ENCODE results near the gene TIMP2. TPM values are rescaled to one million over a fixed set of nuclear protein-coding genes. Genes with fewer than 3 reads are reported as not detected.

The TIMP2 gene
- total and polyA plus RNA-seq, 4 donors, result 47.5 to 176 (median 91.9) TPM

- Histone ChIP-seq H3K27ac (ENCODE audit: low read depth in 1 of 2, low read length in 1 of 2) (peak overlapping the region in 1 of 2 donors; percentile 83), H3K9me3 (ENCODE audit: control insufficient read depth in 4 of 4, insufficient read depth in 3 of 4, low read length in 3 of 4) (no peaks in the 10 kb centered on the region), H3K36me3 (ENCODE audit: control insufficient read depth in 4 of 4, insufficient read depth in 4 of 4, low read length in 4 of 4) (no peaks in the 10 kb centered on the region), H3K27me3 (ENCODE audit: control insufficient read depth in 3 of 3, insufficient read depth in 3 of 3, low read length in 2 of 3) (no peaks in the 10 kb centered on the region), H3K4me3 (no peak overlapping the region), H3K4me1 (ENCODE audit: control insufficient read depth in 5 of 5, insufficient read depth in 5 of 5, low read length in 5 of 5) (peaks cover 10 to 42% (median 22%) of the 10 kb centered on the region in 5 donors), H3K9ac (ENCODE audit: insufficient read depth in 1 of 2, low read length in 2 of 2) (no peak overlapping the region)
- DNase-seq (peak in 1 of 3 donors; percentile 27), ATAC-seq (ENCODE audit: insufficient read depth, low FRiP score) (no peak)
- 42 to 47% methylated on average over 12 to 13 of the region's 13 CpGs for WGBS, 2 donors
- TF ChIP-seq CTCF (IDR thresholded peaks at IDR 0.05; ENCODE audit: control extremely low read depth, extremely low read depth), result no peak
Measured at GRCh38 chr17:78922816-78923498, 2.2 kb downstream of the TIMP2 start.

GRCh38 chr17:78921437-78921971 is 3.7 kb downstream of the TIMP2 start:
- Histone ChIP-seq H3K4me3 (no peak overlapping the region), H3K36me3 (ENCODE audit: control insufficient read depth in 4 of 4, insufficient read depth in 4 of 4, low read length in 4 of 4) (no peaks in the 10 kb centered on the region), H3K4me1 (ENCODE audit: control insufficient read depth in 5 of 5, insufficient read depth in 5 of 5, low read length in 5 of 5) (peaks cover 10 to 44% (median 27%) of the 10 kb centered on the region in 5 donors), H3K27ac (ENCODE audit: low read depth in 1 of 2, low read length in 1 of 2) (peak overlapping the region; percentile 26 to 27), H3K9ac (ENCODE audit: insufficient read depth in 1 of 2, low read length in 2 of 2) (peak overlapping the region in 1 of 2 donors; percentile 23), H3K9me3 (ENCODE audit: control insufficient read depth in 4 of 4, insufficient read depth in 3 of 4, low read length in 3 of 4) (no peaks in the 10 kb centered on the region), H3K27me3 (ENCODE audit: control insufficient read depth in 3 of 3, insufficient read depth in 3 of 3, low read length in 2 of 3) (no peaks in the 10 kb centered on the region)
- no peak for TF ChIP-seq CTCF (IDR thresholded peaks at IDR 0.05; ENCODE audit: control extremely low read depth, extremely low read depth)
- WGBS, 2 donors, result 68 to 70% methylated on average over 8 of the region's 8 CpGs
- DNase-seq (peak in 2 of 3 donors; percentile 28 to 58), ATAC-seq (ENCODE audit: insufficient read depth, low FRiP score) (no peak)

DNA sequence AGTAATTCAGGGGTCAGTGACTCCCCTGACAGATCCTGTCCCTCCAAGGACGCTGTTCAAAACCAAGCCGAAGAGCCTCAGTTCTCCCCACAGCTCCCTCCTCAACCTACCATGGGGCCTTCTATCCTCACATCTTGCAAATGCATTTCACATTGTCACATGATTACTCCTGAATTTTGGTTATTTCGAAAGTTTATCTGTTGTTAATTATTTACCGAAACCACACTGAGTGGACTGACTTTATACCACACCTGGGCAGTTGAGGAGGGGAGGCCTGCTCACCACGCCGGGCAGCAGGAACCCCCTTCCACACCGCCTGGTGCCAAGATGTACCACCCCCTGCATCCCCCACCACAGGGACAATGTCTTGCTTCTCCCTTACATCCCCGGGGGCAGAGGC is 4.7 kb downstream of the TIMP2 start:
- H3K27me3 ChIP-seq (ENCODE audit: control insufficient read depth in 3 of 3, insufficient read depth in 3 of 3, low read length in 2 of 3), result no peaks in the 10 kb centered on the region
- ATAC-seq (ENCODE audit: insufficient read depth, low FRiP score), result no peak
- no peaks in the 10 kb centered on the region for H3K9me3 ChIP-seq (ENCODE audit: control insufficient read depth in 4 of 4, insufficient read depth in 3 of 4, low read length in 3 of 4)
- DNase-seq, result peak in 1 of 3 donors; percentile 18
- peaks cover 10 to 48% (median 27%) of the 10 kb centered on the region in 5 donors for H3K4me1 ChIP-seq (ENCODE audit: control insufficient read depth in 5 of 5, insufficient read depth in 5 of 5, low read length in 5 of 5)
- no peaks in the 10 kb centered on the region for H3K36me3 ChIP-seq (ENCODE audit: control insufficient read depth in 4 of 4, insufficient read depth in 4 of 4, low read length in 4 of 4)
- TF ChIP-seq CTCF (IDR thresholded peaks at IDR 0.05; ENCODE audit: control extremely low read depth, extremely low read depth), result no peak
- no peak overlapping the region for H3K9ac ChIP-seq (ENCODE audit: insufficient read depth in 1 of 2, low read length in 2 of 2)
- H3K27ac ChIP-seq (ENCODE audit: low read depth in 1 of 2, low read length in 1 of 2), result peak overlapping the region in 1 of 2 donors; percentile 23
- 68 to 78% methylated on average over 8 of the region's 8 CpGs for WGBS, 2 donors
- no peak overlapping the region for H3K4me3 ChIP-seq
